Pancreas (tissue), 10 donors: ENCODE results near the gene PCYOX1L. TPM values are rescaled to one million over a fixed set of nuclear protein-coding genes. Genes with fewer than 3 reads are reported as not detected.

ENCODE experiments used
- ATAC-seq, 4 donors: fragments of 200-7000 bp; cut with Tn5 transposase; one replicate each; pipeline versions ENCODE4 v1.8.0 to v1.9.1; 2020; ENCODE audit warnings: mild to moderate bottlenecking in 4 of 4, moderate library complexity in 4 of 4
- DNase-seq, 6 donors: peaks; one replicate each; pipeline ENCODE4 v3.0.0-alpha.2; 2020
- FAIRE-seq: peaks from 2 replicates; lab custom pipeline; 2012; peaks lifted over from hg19 to GRCh38; lab: Jason Lieb, UNC
- H3K27ac ChIP-seq, 4 donors: fragments of 200-600 bp; sonication (generic); 1 replicate in 3 of 4; 2 replicates in 1 of 4; pipeline versions ENCODE4 v1.5.0 to v1.8.0; 2020
- H3K27me3 ChIP-seq, 4 donors: fragments of 200-600 bp; one replicate each; pipeline ENCODE4 v1.8.0; 2021
- H3K36me3 ChIP-seq, 3 donors: fragments of 200-600 bp; sonication (generic) in 1 of 3; one replicate each; pipeline versions ENCODE4 v1.5.0 to v1.8.0; 2020 to 2021
- H3K4me1 ChIP-seq, 3 donors: fragments of 200-600 bp; one replicate each; pipeline ENCODE4 v1.8.0; 2021
- H3K4me3 ChIP-seq, 4 donors: fragments of 200-600 bp; sonication (generic) in 2 of 4; one replicate each; pipeline versions ENCODE4 v1.5.0 to v1.8.0; 2020 to 2021
- H3K9me3 ChIP-seq, 4 donors: fragments of 200-600 bp; one replicate each; pipeline ENCODE4 v1.8.0; 2021
- CTCF ChIP-seq, 4 donors: fragments of 200-600 bp; sonication (generic) in 3 of 4; IDR thresholded peaks; one replicate each; pipeline versions ENCODE4 v1.5.0 to v1.8.0; 2021; ENCODE audit warnings: antibody characterized with exemption in 4 of 4
- WGBS, 2 donors: extraction: QIAGEN DNeasy Blood & Tissue Kit; methylation state at CpG; one replicate each; pipeline ENCODE4 v1.1.7; 2013; 5-methylcytosine and 5-hydroxymethylcytosine counted together
- intact Hi-C, 3 donors: fragments of 100-400 bp; cut with DNase I; formaldehyde crosslinking; loops; one replicate each; pipeline versions ENCODE4 v1.11.1 to v1.14.2; 2022
- polyA plus RNA-seq, 2 donors: library from polyadenylated mRNA; stranded (reverse); fragments of 200-250 nt; gene quantifications; one replicate each; pipeline ENCODE4 v1.2.3, GENCODE V29; 2013
- total RNA-seq, 6 donors: library from RNA; stranded (reverse); fragmentation: NEBNext Ultra II Directional in 4 of 6; extraction: Animal tissue kit (Norgen Biotek cat#: 25700) in 4 of 6; gene quantifications; one replicate each; pipeline versions ENCODE4 v1.2.1 to v1.2.4, GENCODE V29; 2021 to 2023
- donor health status: healthy with polysubstance abuse.
- donor health status: DM: no; HTN: no; CAD: no; lungs with moderate emphysema.
- donor health status: DM: no; HTN: no; CAD: no.
- donor health status: control.
- donor health status: control.
- donor health status: Bipolar disorder and iron deficiency.
- donor health status: DM: yes; HTN: yes; CAD: no.
- donor health status: DM: no; HTN: no; CAD: no.
- donor health status: DM: no; HTN: no; CAD: no.
- donor health status: DM: yes; HTN: yes; CAD: no.

PCYOX1L gene
- total and polyA plus RNA-seq, 8 donors, result 2.1 to 11.5 (median 3.8) TPM

GRCh38 chr5:149344151-149344550 lies 13.7 kb upstream of the PCYOX1L start:
- WGBS, 2 donors, result 81 to 88% methylated on average over 2 of the region's 2 CpGs
- no peak overlapping the region for H3K4me3 ChIP-seq
- peaks cover 0 to 5% (median 0%) of the 10 kb centered on the region in 3 donors for H3K4me1 ChIP-seq
- H3K27ac ChIP-seq, result no peak overlapping the region
- H3K27me3 ChIP-seq, result no peaks in the 10 kb centered on the region
- H3K9me3 ChIP-seq, result no peaks in the 10 kb centered on the region
- DNase-seq (no peak), FAIRE-seq (no peak), ATAC-seq (no peak)
- TF ChIP-seq CTCF (IDR thresholded peaks at IDR 0.05), result no peak
- intact Hi-C loops, result no loop called here
- H3K36me3 ChIP-seq, result peaks cover 0 to 9% (median 5%) of the 10 kb centered on the region in 3 donors

GRCh38 chr5:149345147-149345891 lies 12.5 kb upstream of the PCYOX1L start, which contains the start of gene GRPEL2:
TSS of gene GRPEL2 (plus strand) at chr5:149345499. CDS start at chr5:149345540, 41 bp downstream.
- peaks cover 0 to 5% (median 0%) of the 10 kb centered on the region in 3 donors for H3K4me1 ChIP-seq
- WGBS, 2 donors, result 1% methylated on average over 53 to 54 of the region's 54 CpGs
- TF ChIP-seq CTCF (IDR thresholded peaks at IDR 0.05), result no peak
- no peak for FAIRE-seq
- no peaks in the 10 kb centered on the region for H3K9me3 ChIP-seq
- H3K36me3 ChIP-seq, result peaks cover 0 to 18% (median 16%) of the 10 kb centered on the region in 3 donors
- intact Hi-C loops, result no loop called here
- DNase-seq, result peak; percentile 89 to 97 (median 92)
- H3K4me3 ChIP-seq, result peak within 1 kb of the TSS; percentile 60 to 86 (median 64)
- ATAC-seq, result peak; percentile 99
- peak within 1 kb of the TSS; percentile 53 to 77 (median 60) for H3K27ac ChIP-seq
- no peaks in the 10 kb centered on the region for H3K27me3 ChIP-seq

- ATAC-seq, result peak in 3 of 4 donors; percentile 2 to 3 (median 3)
- DNase-seq, result no peak
- intact Hi-C loops, result no loop called here
- TF ChIP-seq CTCF (IDR thresholded peaks at IDR 0.05), result no peak
- H3K4me3 ChIP-seq, result peak overlapping the region; percentile 60 to 86 (median 64)
- no peaks in the 10 kb centered on the region for H3K27me3 ChIP-seq
- FAIRE-seq, result no peak
- H3K4me1 ChIP-seq, result peaks cover 0 to 5% (median 0%) of the 10 kb centered on the region in 3 donors
- peaks cover 0 to 23% (median 17%) of the 10 kb centered on the region in 3 donors for H3K36me3 ChIP-seq
- 3 to 4% methylated on average over 11 of the region's 11 CpGs for WGBS, 2 donors
- peak overlapping the region in 2 of 4 donors; percentile 64 to 77 for H3K27ac ChIP-seq
- H3K9me3 ChIP-seq, result no peaks in the 10 kb centered on the region
These were observed 12.0 kb upstream of the PCYOX1L start for GRCh38 chr5:149345892-149346222.

- DNase-seq (no peak), FAIRE-seq (no peak), ATAC-seq (no peak)
- TF ChIP-seq CTCF (IDR thresholded peaks at IDR 0.05), result no peak
- 86 to 89% methylated on average over 1 of the region's 1 CpG for WGBS, 2 donors
- H3K27ac ChIP-seq, result no peak overlapping the region
- H3K27me3 ChIP-seq, result no peaks in the 10 kb centered on the region
- H3K4me3 ChIP-seq, result no peak overlapping the region
- intact Hi-C loops, result no loop called here
- peaks cover 0 to 39% (median 20%) of the 10 kb centered on the region in 3 donors for H3K36me3 ChIP-seq
- no peaks in the 10 kb centered on the region for H3K9me3 ChIP-seq
- H3K4me1 ChIP-seq, result peaks cover 0 to 5% (median 0%) of the 10 kb centered on the region in 3 donors
These were observed 9.3 kb upstream of the PCYOX1L start for GRCh38 chr5:149348518-149348917.

- Histone ChIP-seq H3K9me3 (no peaks in the 10 kb centered on the region), H3K27me3 (no peaks in the 10 kb centered on the region), H3K4me3 (no peak overlapping the region), H3K4me1 (peaks cover 0 to 5% (median 0%) of the 10 kb centered on the region in 3 donors), H3K36me3 (peaks cover 0 to 39% (median 20%) of the 10 kb centered on the region in 3 donors), H3K27ac (no peak overlapping the region)
- ATAC-seq, result no peak
- no peak for TF ChIP-seq CTCF (IDR thresholded peaks at IDR 0.05)
- WGBS, 2 donors, result 89 to 92% methylated on average over 4 of the region's 4 CpGs
- DNase-seq, result no peak
- no peak for FAIRE-seq
- intact Hi-C loops, result no loop called here
These were observed 8.5 kb upstream of the PCYOX1L start for GRCh38 chr5:149349382-149349781.
